SU-DHL-6 (cell line): ENCODE results near the gene IDH2.

ENCODE experiments used
- H2AFZ ChIP-seq: fragments of 200-600 bp; sonication (generic); 2 replicates; pipeline ENCODE4 v1.6.1; 2014; ENCODE audit warnings: low read depth, mild to moderate bottlenecking, moderate library complexity, mixed read lengths, antibody characterized with exemption, low read length; ENCODE audit not compliant: severe bottlenecking
- H3F3A ChIP-seq: fragments of 200-600 bp; shearing (Covaris generic); 2 replicates; pipeline ENCODE4 v1.6.0; 2016; ENCODE audit warnings: antibody characterized with exemption, mild to moderate bottlenecking; ENCODE audit not compliant: insufficient read depth
- H3K27ac ChIP-seq: fragments of 200-600 bp; sonication (generic); 2 replicates; pipeline ENCODE4 v1.5.1; 2016; ENCODE audit warnings: low read depth, mild to moderate bottlenecking, low read length, moderate library complexity, mixed read lengths
- H3K27me3 ChIP-seq: fragments of 200-600 bp; sonication (generic), shearing (Covaris generic); 2 replicates; pipeline ENCODE4 v1.6.0; 2014; ENCODE audit warnings: mild to moderate bottlenecking, low read length
- H3K36me3 ChIP-seq: fragments of 200-600 bp; sonication (generic); 2 replicates; pipeline ENCODE4 v1.6.1; 2014; ENCODE audit warnings: mild to moderate bottlenecking, low read length, mixed read lengths
- H3K4me2 ChIP-seq: fragments of 300-600, 200-600 bp; shearing (Covaris generic), sonication (generic); 2 replicates; pipeline ENCODE4 v1.6.0; 2014; ENCODE audit warnings: low read length, low read depth, mild to moderate bottlenecking; ENCODE audit not compliant: poor library complexity, severe bottlenecking
- H3K4me3 ChIP-seq: fragments of 200-600 bp; sonication (generic); 2 replicates; pipeline ENCODE4 v1.5.1; 2014; ENCODE audit warnings: antibody characterized with exemption, low read length, mild to moderate bottlenecking, mixed read lengths; ENCODE audit not compliant: insufficient read depth, poor library complexity, severe bottlenecking
- H3K79me2 ChIP-seq: fragments of 200-600 bp; sonication (generic); 2 replicates; pipeline ENCODE4 v1.6.1; 2014; ENCODE audit warnings: mild to moderate bottlenecking, low read length, moderate library complexity; ENCODE audit not compliant: insufficient read depth
- H3K9ac ChIP-seq: fragments of 200-600 bp; sonication (generic); 2 replicates; pipeline ENCODE4 v1.7.0; 2014; ENCODE audit warnings: mild to moderate bottlenecking, low read length
- H3K9me2 ChIP-seq: fragments of 200-600 bp; sonication (generic); replicated peaks from 2 replicates; pipeline ENCODE4 v1.6.1; 2014; ENCODE audit warnings: low read length; ENCODE audit not compliant: insufficient read depth
- H3K9me3 ChIP-seq: fragments of 200-600 bp; sonication (generic); 2 replicates; pipeline ENCODE4 v1.6.1; 2014; ENCODE audit warnings: low read length, mixed read lengths; ENCODE audit not compliant: insufficient read depth
- H4K20me1 ChIP-seq: fragments of 200-600 bp; sonication (generic); 2 replicates; pipeline ENCODE4 v1.6.1; 2014; ENCODE audit warnings: low read depth, mild to moderate bottlenecking, antibody characterized with exemption, low read length, moderate library complexity, mixed read lengths
- EZH2phosphoT487 ChIP-seq: fragments of 200-600 bp; sonication (generic), shearing (Covaris generic); conservative IDR thresholded peaks from 2 replicates; pipeline ENCODE4 v1.6.1; 2018; ENCODE audit warnings: mild to moderate bottlenecking, antibody characterized with exemption, low read length, moderate library complexity, mixed read lengths
- TF ChIP-seq, protein P1 (sequence below): fragments of 200-600 bp; sonication (generic); IDR thresholded peaks from one replicate; pipeline ENCODE4 v1.5.1; 2017; ENCODE audit warnings: antibody characterized with exemption, mild to moderate bottlenecking, low read length, moderate library complexity; ENCODE audit not compliant: insufficient read depth, poor library complexity, severe bottlenecking

The IDH2 gene

DNA sequence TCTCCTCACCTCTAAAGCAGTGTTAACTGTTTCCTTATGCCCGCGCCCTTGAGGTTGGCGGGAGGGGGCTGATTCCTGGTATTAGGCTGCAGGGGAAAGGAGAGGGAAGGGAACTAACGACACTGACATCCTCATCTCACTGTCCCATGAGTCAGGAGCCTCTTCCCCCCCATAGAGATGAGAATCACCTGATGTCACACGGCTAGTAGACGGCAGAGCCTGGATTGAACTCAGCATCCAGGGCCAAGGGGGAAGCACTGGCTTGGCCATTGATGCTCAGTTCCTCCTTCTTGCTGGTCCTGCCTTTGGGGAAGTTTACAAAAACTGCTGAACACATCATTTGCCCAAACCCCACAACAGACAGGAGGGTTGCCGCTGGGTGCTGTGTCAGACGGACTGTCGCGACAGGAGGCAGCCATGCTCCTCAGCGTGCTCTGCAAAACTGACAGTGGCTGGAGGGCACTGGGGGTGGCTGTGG lies 38.5 kb downstream of the IDH2 start:
- H3K27ac ChIP-seq, result no peak overlapping the region
- H4K20me1 ChIP-seq, result no peaks in the 10 kb centered on the region
- H3K36me3 ChIP-seq, result no peaks in the 10 kb centered on the region
- no peaks in the 10 kb centered on the region for H3K9me2 ChIP-seq
- H2AFZ ChIP-seq, result no peak overlapping the region
- no peak overlapping the region for H3K9ac ChIP-seq
- no peak overlapping the region for H3K4me3 ChIP-seq
- H3K27me3 ChIP-seq, result no peaks in the 10 kb centered on the region
- no peaks in the 10 kb centered on the region for H3K79me2 ChIP-seq
- no peak for TF ChIP-seq EZH2phosphoT487
- TF ChIP-seq, protein P1, sequence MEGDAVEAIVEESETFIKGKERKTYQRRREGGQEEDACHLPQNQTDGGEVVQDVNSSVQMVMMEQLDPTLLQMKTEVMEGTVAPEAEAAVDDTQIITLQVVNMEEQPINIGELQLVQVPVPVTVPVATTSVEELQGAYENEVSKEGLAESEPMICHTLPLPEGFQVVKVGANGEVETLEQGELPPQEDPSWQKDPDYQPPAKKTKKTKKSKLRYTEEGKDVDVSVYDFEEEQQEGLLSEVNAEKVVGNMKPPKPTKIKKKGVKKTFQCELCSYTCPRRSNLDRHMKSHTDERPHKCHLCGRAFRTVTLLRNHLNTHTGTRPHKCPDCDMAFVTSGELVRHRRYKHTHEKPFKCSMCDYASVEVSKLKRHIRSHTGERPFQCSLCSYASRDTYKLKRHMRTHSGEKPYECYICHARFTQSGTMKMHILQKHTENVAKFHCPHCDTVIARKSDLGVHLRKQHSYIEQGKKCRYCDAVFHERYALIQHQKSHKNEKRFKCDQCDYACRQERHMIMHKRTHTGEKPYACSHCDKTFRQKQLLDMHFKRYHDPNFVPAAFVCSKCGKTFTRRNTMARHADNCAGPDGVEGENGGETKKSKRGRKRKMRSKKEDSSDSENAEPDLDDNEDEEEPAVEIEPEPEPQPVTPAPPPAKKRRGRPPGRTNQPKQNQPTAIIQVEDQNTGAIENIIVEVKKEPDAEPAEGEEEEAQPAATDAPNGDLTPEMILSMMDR, result no peak
- no peak overlapping the region for H3K4me2 ChIP-seq
- H3K9me3 ChIP-seq, result no peaks in the 10 kb centered on the region
- H3F3A ChIP-seq, result peaks cover 11% of the 10 kb centered on the region; the same call in 1 of the 2 replicates

DNA sequence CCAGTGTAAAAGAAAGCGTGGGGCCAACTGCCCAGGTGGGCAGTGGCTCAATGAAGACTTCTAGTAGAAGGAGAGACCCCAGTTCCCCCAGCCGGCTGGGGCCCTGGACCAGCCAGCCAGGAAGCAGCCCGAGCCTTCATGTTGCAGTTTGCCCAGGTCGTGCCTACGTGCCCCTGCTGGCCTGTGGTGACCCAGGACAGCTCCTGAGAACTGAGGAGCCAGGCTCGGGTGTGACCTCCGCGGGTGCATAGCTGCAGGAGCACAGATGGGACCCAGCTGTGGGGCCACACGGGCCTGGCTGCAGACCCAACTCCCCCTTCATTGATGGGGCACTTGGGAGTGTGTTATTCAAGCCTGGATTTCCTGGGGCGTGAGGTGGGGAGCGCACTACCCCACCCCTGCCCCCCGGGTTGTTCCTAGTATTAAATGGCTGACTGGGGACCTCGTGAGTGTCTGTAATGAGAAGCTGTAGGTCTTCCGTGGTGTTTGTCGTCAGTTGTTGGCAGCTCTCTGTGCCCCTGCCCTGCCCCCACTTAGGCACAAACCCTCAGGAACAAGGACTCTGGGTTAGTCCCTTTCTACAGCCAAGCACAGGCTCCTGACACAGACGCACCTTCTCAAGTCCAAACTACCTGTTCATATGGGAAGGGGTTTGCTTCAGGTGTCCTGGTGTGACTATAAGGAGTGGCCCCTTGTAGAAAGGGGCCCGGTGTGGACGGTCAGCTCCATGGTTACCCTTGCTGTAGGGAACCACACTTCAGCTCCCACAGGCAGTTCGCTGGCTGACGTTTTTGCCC lies 39.1 kb downstream of the IDH2 start:
- H3K9ac ChIP-seq, result no peak overlapping the region

DNA sequence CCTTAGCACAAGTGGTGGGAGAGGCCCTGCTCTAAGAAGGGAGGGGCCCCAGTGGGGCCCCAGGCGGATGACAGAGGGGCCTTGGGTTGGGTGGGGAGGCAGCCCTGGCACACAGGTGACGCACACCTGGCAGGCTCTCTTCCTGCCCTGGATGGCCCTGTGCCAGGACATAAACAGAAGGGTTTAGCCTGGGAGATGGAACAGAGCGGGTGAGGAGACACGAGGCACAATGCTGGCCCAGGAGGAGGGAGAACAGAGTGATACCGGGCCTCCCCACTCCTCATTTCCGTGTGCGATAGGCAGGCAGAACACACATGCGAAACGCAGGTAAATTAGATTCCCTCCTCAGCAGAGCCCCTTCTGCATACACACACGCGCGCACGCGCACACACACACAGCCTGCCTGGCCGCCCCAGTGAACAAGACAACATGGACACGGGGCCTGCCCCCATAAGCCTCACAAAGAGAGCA lies 39.8 kb downstream of the IDH2 start:
- H4K20me1 ChIP-seq, result no peaks in the 10 kb centered on the region
- H3K9me3 ChIP-seq, result no peaks in the 10 kb centered on the region
- no peaks in the 10 kb centered on the region for H3K27me3 ChIP-seq
- no peak for TF ChIP-seq EZH2phosphoT487
- TF ChIP-seq, protein P1, result no peak
- peaks cover 11% of the 10 kb centered on the region; the same call in 1 of the 2 replicates for H3F3A ChIP-seq
- no peaks in the 10 kb centered on the region for H3K79me2 ChIP-seq
- no peak overlapping the region for H2AFZ ChIP-seq
- no peaks in the 10 kb centered on the region for H3K9me2 ChIP-seq
- H3K4me3 ChIP-seq, result no peak overlapping the region
- no peaks in the 10 kb centered on the region for H3K36me3 ChIP-seq
- H3K27ac ChIP-seq, result no peak overlapping the region
- H3K9ac ChIP-seq, result no peak overlapping the region
- no peak overlapping the region for H3K4me2 ChIP-seq

More for the DNA sequence above, 39.1 kb downstream of the IDH2 start:
- no peaks in the 10 kb centered on the region for H3K9me2 ChIP-seq
- H3K79me2 ChIP-seq, result no peaks in the 10 kb centered on the region
- H4K20me1 ChIP-seq, result no peaks in the 10 kb centered on the region
- H3K27ac ChIP-seq, result no peak overlapping the region
- no peaks in the 10 kb centered on the region for H3K36me3 ChIP-seq
- no peak overlapping the region for H3K4me3 ChIP-seq
- no peak for TF ChIP-seq EZH2phosphoT487
- TF ChIP-seq, protein P1, result no peak
- H3K4me2 ChIP-seq, result no peak overlapping the region
- peaks cover 11% of the 10 kb centered on the region; the same call in 1 of the 2 replicates for H3F3A ChIP-seq
- no peaks in the 10 kb centered on the region for H3K9me3 ChIP-seq
- no peaks in the 10 kb centered on the region for H3K27me3 ChIP-seq
- H2AFZ ChIP-seq, result no peak overlapping the region
